Mesenchymal stem cell (in vitro differentiated cells and primary cell): ENCODE data around the gene PCDHGC5.

Source experiments
- DNase-seq: peaks from one replicate; pipeline ENCODE4 v3.0.0-alpha.2; 2013
- H2AFZ ChIP-seq: one replicate; pipeline ENCODE4 v1.6.1; 2013; ENCODE audit warnings: low read depth, mild to moderate bottlenecking, control low read depth, inconsistent platforms, low read length, moderate library complexity
- H2AK5ac ChIP-seq: 2 replicates; pipeline ENCODE4 v1.6.1; 2013; ENCODE audit warnings: low read length, moderate library complexity, mild to moderate bottlenecking, inconsistent platforms; ENCODE audit not compliant: severe bottlenecking
- H2BK120ac ChIP-seq: one replicate; pipeline ENCODE4 v1.6.1; 2013; ENCODE audit warnings: low read depth, mild to moderate bottlenecking, inconsistent platforms, low read length, moderate library complexity
- H2BK12ac ChIP-seq, 2 experiments: one replicate each; pipeline ENCODE4 v1.6.1; 2013; ENCODE audit warnings: inconsistent platforms in 2 of 2, low read length in 2 of 2, mild to moderate bottlenecking in 2 of 2, moderate library complexity in 2 of 2, control low read depth in 1 of 2
- H2BK15ac ChIP-seq: one replicate; pipeline ENCODE4 v1.6.1; 2013; ENCODE audit warnings: mild to moderate bottlenecking, low read depth, inconsistent platforms; ENCODE audit not compliant: poor library complexity, severe bottlenecking
- H2BK5ac ChIP-seq: 2 replicates; pipeline ENCODE4 v1.6.1; 2013; ENCODE audit warnings: low read depth, mild to moderate bottlenecking, low read length, control low read depth, inconsistent platforms; ENCODE audit not compliant: poor library complexity, severe bottlenecking
- H3K14ac ChIP-seq, 2 experiments: one replicate each; pipeline ENCODE4 v1.6.1; 2013; ENCODE audit warnings: inconsistent platforms in 2 of 2, low read length in 2 of 2, control low read depth in 1 of 2, mild to moderate bottlenecking in 1 of 2, moderate library complexity in 1 of 2
- H3K18ac ChIP-seq, 2 experiments: one replicate each; pipeline ENCODE4 v1.6.1; 2013; ENCODE audit warnings: inconsistent platforms in 2 of 2, low read length in 2 of 2, control low read depth in 1 of 2, low read depth in 1 of 2, mild to moderate bottlenecking in 1 of 2
- H3K23ac ChIP-seq, 2 experiments: one replicate each; pipeline ENCODE4 v1.6.1; 2013; ENCODE audit warnings: inconsistent platforms in 2 of 2, low read length in 2 of 2, mild to moderate bottlenecking in 2 of 2, moderate library complexity in 2 of 2, control low read depth in 1 of 2
- H3K27ac ChIP-seq: 2 replicates; pipeline ENCODE4 v1.5.1; 2013; ENCODE audit warnings: mild to moderate bottlenecking, moderate library complexity, low read length, control low read depth, inconsistent platforms; ENCODE audit not compliant: poor library complexity, severe bottlenecking
- H3K27me3 ChIP-seq, 2 experiments: 2 replicates each; pipeline versions ENCODE4 v1.6.1 to v1.7.0; 2013; ENCODE audit warnings: low read length in 2 of 2, mild to moderate bottlenecking in 2 of 2, moderate library complexity in 2 of 2, control low read depth in 1 of 2, inconsistent platforms in 1 of 2; ENCODE audit not compliant: control insufficient read depth in 1 of 2, insufficient read depth in 1 of 2
- H3K36me3 ChIP-seq, 2 experiments: 2 replicates each; pipeline versions ENCODE4 v1.6.1 to v1.7.0; 2013; ENCODE audit warnings: low read length in 2 of 2, control low read depth in 1 of 2, inconsistent platforms in 1 of 2, low read depth in 1 of 2, mild to moderate bottlenecking in 1 of 2; ENCODE audit not compliant: insufficient read depth in 2 of 2, control insufficient read depth in 1 of 2
- H3K4ac ChIP-seq, 2 experiments: one replicate each; pipeline ENCODE4 v1.6.1; 2013; ENCODE audit warnings: inconsistent platforms in 2 of 2, low read length in 2 of 2, mild to moderate bottlenecking in 2 of 2, moderate library complexity in 2 of 2, control low read depth in 1 of 2, low read depth in 1 of 2
- H3K4me1 ChIP-seq: 2 replicates; pipeline ENCODE4 v1.6.1; 2013; ENCODE audit warnings: low read depth, low read length, control low read depth; ENCODE audit not compliant: control insufficient read depth, insufficient read depth
- H3K4me2 ChIP-seq: 2 replicates; pipeline ENCODE4 v1.6.1; 2013; ENCODE audit warnings: low read length, mild to moderate bottlenecking, inconsistent platforms; ENCODE audit not compliant: poor library complexity, severe bottlenecking
- H3K4me3 ChIP-seq, 2 experiments: 2 replicates each; pipeline versions ENCODE4 v1.5.1 to v1.7.0; 2013; ENCODE audit warnings: low read length in 2 of 2, mild to moderate bottlenecking in 2 of 2, control low read depth in 1 of 2, low read depth in 1 of 2; ENCODE audit not compliant: insufficient read depth in 1 of 2
- H3K79me1 ChIP-seq: replicated peaks from 2 replicates; pipeline ENCODE4 v1.6.1; 2013; ENCODE audit warnings: mild to moderate bottlenecking, control low read depth, low read length, inconsistent platforms; ENCODE audit not compliant: poor library complexity, severe bottlenecking
- H3K9ac ChIP-seq: 2 replicates; pipeline ENCODE4 v1.7.0; 2013; ENCODE audit warnings: mild to moderate bottlenecking, low read length, moderate library complexity
- H3K9me3 ChIP-seq: 2 replicates; pipeline ENCODE4 v1.7.0; 2013; ENCODE audit warnings: mild to moderate bottlenecking, low read length; ENCODE audit not compliant: control insufficient read depth
- H4K8ac ChIP-seq: one replicate; pipeline ENCODE4 v1.6.1; 2013; ENCODE audit warnings: inconsistent platforms, mild to moderate bottlenecking, low read length, moderate library complexity
- H4K91ac ChIP-seq: one replicate; pipeline ENCODE4 v1.6.1; 2013; ENCODE audit warnings: mild to moderate bottlenecking, low read length, inconsistent platforms
- WGBS: methylation state at CpG from one replicate; pipeline ENCODE4 v1.1.7; 2013; ENCODE audit warnings: mixed read lengths; 5-methylcytosine and 5-hydroxymethylcytosine counted together

The PCDHGC5 gene

DNA sequence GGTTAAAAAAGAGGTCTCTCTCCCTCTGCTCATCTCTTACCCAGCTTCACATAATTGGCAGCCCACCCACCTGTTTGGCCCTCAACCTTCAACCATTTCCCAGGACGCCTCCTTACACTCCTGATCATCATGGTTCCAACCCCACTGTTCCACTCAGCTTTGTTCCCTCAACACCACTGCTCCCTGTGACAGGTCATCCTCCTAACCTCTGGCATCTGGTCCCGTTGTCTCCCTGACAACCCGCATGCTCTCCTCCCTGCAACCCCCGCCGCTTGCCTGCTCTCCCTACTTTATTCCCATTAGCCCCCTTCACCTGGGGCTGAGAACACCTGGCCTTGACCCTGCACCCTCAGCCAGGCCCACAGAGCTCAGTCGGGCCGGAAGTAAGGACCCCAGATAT lies 12.9 kb downstream of the PCDHGC5 start:
- Histone ChIP-seq H4K91ac (no peak overlapping the region), H3K4me3 (no peak overlapping the region), H3K9me3 (no peaks in the 10 kb centered on the region), H3K14ac (no peak overlapping the region), H3K36me3 (peaks cover 40 to 84% of the 10 kb centered on the region in 2 experiments), H3K4ac (no peak overlapping the region), H3K27ac (no peak overlapping the region), H2BK15ac (no peak overlapping the region), H3K9ac (no peak overlapping the region), H3K4me1 (peaks cover 13% of the 10 kb centered on the region), H2BK120ac (no peak overlapping the region), H2BK5ac (no peak overlapping the region), H3K4me2 (no peak overlapping the region), H2AFZ (no peak overlapping the region), H2BK12ac (no peak overlapping the region), H3K23ac (no peak overlapping the region), H3K79me1 (peaks cover 47% of the 10 kb centered on the region), H2AK5ac (no peak overlapping the region), H3K27me3 (no peaks in the 10 kb centered on the region), H3K18ac (no peak overlapping the region), H4K8ac (no peak overlapping the region)
- no peak for DNase-seq
- WGBS, result 77% methylated on average over 5 of the region's 7 CpGs

DNA sequence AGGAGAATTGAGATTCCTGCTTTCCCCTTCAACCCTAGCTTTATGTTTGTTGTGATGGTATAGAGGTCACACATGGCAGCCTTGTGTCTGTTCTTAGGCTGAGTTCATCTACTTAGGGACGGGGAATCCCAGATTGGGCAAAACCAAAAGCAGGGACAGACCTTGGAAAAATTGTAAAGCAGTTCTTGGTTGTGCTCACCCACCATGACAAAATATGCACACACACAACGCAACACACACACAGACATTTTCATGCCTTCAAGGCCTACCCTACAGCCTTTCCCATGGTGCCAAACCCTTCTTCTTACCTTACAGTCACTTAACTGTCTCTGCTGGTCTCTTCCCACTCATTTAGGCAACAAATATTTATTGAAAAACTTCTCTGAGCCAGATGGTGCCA lies 14.8 kb downstream of the PCDHGC5 start:
- H3K18ac ChIP-seq, result no peak overlapping the region
- H2BK120ac ChIP-seq, result no peak overlapping the region
- no peak overlapping the region for H4K8ac ChIP-seq
- H3K9ac ChIP-seq, result no peak overlapping the region
- 93% methylated on average over 2 of the region's 2 CpGs for WGBS
- no peak overlapping the region for H3K4me3 ChIP-seq
- no peak overlapping the region for H2AK5ac ChIP-seq
- H2BK15ac ChIP-seq, result no peak overlapping the region
- no peak overlapping the region for H4K91ac ChIP-seq
- no peak overlapping the region for H3K4ac ChIP-seq
- no peak overlapping the region for H3K4me2 ChIP-seq
- no peak overlapping the region for H2BK5ac ChIP-seq
- no peak overlapping the region for H3K14ac ChIP-seq
- H2BK12ac ChIP-seq, result no peak overlapping the region
- H3K9me3 ChIP-seq, result no peaks in the 10 kb centered on the region
- no peak for DNase-seq
- H3K23ac ChIP-seq, result no peak overlapping the region
- H3K27me3 ChIP-seq, result no peaks in the 10 kb centered on the region
- peaks cover 40% of the 10 kb centered on the region for H3K79me1 ChIP-seq
- peaks cover 32 to 73% of the 10 kb centered on the region in 2 experiments for H3K36me3 ChIP-seq
- no peak overlapping the region for H3K27ac ChIP-seq
- H2AFZ ChIP-seq, result no peak overlapping the region
- H3K4me1 ChIP-seq, result peaks cover 22% of the 10 kb centered on the region

DNA sequence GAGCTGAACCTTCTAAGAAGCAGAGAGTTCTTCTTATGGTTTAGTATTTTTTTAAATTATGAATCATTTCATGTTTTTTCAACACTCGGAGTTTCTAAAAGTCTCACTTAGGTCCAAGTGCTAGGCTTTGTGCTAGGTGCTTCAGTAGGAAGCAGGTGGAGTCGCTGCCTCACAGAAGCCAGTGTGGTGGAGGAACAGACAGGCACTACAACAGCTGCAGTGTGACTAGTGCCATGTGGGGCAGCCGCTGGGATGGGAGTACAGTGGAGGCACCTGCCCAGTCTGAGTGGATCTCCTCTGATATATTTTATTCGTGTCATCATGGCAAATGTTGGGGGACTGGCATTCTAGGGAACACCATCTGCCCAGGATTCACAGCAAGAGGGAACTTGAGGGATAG lies 15.3 kb downstream of the PCDHGC5 start:
- Histone ChIP-seq H2BK5ac (no peak overlapping the region), H3K18ac (no peak overlapping the region), H3K36me3 (peaks cover 30 to 70% of the 10 kb centered on the region in 2 experiments), H3K14ac (no peak overlapping the region), H4K8ac (no peak overlapping the region), H3K4ac (no peak overlapping the region), H3K9me3 (no peaks in the 10 kb centered on the region), H3K4me1 (peaks cover 23% of the 10 kb centered on the region), H3K9ac (no peak overlapping the region), H2AFZ (no peak overlapping the region), H3K27me3 (no peaks in the 10 kb centered on the region), H4K91ac (no peak overlapping the region), H3K4me2 (no peak overlapping the region), H2BK120ac (no peak overlapping the region), H2BK12ac (no peak overlapping the region), H3K27ac (no peak overlapping the region), H3K4me3 (no peak overlapping the region), H3K79me1 (peaks cover 37% of the 10 kb centered on the region), H3K23ac (no peak overlapping the region), H2BK15ac (no peak overlapping the region), H2AK5ac (no peak overlapping the region)
- WGBS, result over 99% methylated on average over 4 of the region's 4 CpGs
- no peak for DNase-seq

DNA sequence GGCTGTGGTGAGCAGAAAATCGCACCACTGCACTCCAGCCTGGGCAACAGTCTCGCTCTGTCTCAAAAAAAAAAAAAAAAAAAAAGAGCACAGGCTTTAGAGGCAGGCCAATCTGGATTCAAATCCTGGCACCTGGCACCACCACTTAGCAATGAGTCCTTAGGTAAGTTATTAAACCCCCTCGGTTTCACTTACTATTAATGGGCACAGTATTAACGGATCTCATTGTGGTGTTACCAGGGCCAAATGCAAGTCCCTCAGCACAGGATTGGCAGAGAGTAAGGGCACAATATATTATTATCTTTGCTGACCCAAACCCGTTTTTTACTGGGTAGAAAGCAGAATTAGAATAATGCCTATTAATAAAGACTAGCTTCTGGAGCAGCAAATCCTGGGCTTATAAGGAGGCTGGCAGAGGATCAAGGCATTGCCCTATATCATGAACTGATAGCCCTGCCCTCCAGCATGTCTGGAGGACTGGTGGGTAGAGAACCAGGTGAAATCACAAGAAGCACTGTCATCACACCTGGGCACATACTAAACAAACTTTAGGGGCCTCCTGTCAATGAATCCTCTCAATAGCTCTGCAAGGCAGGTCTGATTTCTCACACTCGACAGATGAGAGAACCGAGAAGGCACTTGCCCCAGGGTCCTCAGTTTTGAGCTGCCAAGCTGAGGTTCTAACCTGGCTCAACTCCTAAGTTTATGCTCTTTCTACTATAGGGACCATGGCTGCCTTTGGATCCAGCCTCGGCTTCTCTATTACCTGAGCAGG lies 17.7 kb downstream of the PCDHGC5 start:
- no peak for DNase-seq
- Histone ChIP-seq H3K4ac (peak overlapping the region; percentile 13 to 15), H4K8ac (no peak overlapping the region), H3K23ac (no peak overlapping the region), H2BK15ac (no peak overlapping the region), H3K27ac (peak overlapping the region; percentile 95), H3K36me3 (peaks cover 49 to 73% of the 10 kb centered on the region in 2 experiments), H3K4me3 (no peak overlapping the region), H3K9me3 (no peaks in the 10 kb centered on the region), H3K4me1 (peaks cover 35% of the 10 kb centered on the region), H3K18ac (peak overlapping the region; percentile 24 to 34), H3K14ac (no peak overlapping the region), H3K79me1 (peaks cover 37% of the 10 kb centered on the region), H3K4me2 (no peak overlapping the region), H2BK120ac (no peak overlapping the region), H2AFZ (no peak overlapping the region), H2BK12ac (no peak overlapping the region), H2BK5ac (no peak overlapping the region), H2AK5ac (peak overlapping the region; percentile 84), H3K27me3 (no peaks in the 10 kb centered on the region), H4K91ac (no peak overlapping the region), H3K9ac (peak overlapping the region; percentile 89)
- WGBS, result 90% methylated on average over 8 of the region's 8 CpGs
